HG03565 (cell line): ENCODE results near the gene NOL3.
A peak's percentile ranks its signal among the peaks of the same experiment; 100 is the strongest.

Source experiments
- ATAC-seq: cut with Tn5 transposase; IDR thresholded peaks from one replicate; pipeline ENCODE4 v1.9.1; 2021; ENCODE audit warnings: mild to moderate bottlenecking, moderate library complexity; ENCODE audit not compliant: unreplicated experiment

The NOL3 gene

DNA sequence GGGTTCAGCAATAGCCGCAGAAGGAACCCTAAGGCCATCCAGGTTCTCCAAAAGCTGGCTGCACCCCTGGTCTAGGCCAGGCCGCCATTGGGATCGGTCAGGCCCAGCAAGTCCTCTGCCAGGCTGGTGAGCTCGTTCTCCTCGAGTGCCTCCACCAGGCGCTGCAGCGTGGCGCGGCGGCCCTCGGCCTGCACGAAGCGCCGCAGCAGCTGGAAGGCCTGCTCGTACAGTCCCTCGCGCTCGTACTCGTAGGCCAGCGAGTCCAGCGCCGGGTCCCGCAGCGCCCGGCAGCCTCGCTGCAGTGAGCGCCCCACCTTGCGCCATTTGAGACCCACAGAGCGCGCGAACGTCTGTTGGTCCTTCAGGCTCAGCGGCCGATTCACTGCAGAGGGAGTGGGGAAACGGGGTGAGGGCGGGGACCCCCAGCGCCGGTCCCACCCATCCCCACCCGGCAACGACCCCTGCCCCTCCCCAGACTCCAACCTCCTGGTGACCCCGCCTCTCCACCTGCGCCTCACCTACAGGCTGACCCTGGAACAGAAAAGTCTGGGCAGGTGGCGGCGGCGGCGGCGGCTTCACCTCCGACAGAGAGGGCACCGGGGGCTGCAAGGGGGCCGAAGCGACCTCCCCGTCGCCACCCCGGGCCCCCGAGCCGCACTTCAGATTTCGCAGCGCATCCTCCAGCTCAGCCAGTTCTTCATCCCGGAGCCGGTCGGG lies 15.6 kb upstream of the NOL3 start:
- no peak for ATAC-seq

DNA sequence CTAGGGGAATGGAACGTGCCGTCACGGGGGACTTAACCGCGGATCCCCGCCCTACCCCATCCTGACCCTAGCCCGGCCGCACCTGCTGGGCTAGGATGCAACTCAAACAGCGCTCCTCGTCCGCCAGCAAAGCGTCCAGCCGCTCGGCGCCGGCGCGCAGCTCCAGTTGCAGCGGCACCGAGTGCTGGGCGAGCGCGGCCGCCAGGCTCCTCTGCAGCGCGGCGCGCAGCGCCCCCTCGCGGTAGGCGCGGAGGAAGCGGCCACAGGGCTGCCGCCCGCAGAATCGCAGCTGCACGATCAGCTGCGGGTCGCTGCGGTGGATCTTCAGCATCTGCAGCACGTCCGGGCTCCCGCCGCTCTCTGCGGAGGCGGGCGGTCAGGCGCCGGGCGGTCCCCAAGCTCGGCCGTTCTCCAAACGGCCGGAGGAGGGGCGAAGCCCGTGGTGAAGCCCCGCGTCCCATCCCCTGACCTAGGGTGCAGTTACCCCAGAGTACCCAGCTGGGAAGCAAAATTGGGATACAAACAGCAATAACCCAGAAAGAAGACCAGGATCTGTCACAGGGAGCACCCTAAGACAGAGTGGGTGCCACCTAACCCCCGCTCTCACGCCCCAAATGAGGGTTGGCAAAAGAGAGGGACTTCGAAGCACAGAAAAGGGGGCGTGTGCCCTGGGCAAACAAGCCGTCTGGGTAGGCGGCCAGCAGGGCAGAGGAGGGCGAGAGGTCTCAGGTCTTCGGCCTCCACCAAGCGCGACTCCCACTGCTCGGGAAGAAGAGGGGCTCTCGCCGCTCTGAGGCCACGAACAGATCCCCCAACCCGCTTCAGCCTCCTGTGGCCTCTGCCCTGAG lies 14.8 kb upstream of the NOL3 start:
- peak; percentile 28 for ATAC-seq

DNA sequence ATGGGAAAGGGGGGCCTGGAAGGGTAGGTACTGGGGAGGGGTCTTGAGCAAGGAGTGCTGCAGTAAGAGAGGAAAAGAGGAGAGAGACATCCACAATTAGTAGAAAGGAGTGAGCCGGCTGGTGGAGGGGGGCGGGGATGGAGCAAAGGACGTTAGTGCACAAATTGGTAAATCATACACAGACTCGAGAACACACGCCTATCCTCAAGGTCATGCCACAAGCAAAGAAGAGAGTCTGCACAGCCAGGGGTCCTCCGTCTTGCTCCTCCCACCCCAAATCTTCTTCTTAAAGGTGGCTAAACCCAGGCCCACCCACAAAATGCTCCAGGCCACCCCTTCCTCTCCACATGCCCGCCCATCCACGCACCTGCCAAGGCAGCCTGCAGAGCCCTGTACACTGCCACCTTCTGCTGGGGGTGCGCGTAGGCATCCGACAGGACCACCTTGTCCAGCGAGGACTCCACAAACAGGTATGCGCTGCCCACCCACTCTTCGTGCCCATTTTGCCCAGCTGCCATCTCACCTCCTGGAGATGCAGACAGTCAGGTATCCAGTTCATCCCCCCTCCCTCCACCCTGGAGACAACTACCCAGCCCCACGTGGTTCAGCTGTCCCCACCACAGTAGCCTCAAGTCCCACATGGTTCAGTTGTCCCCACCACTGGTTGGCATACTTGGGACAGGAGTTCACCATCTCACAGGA lies 14.0 kb upstream of the NOL3 start:
- ATAC-seq: no peak

DNA sequence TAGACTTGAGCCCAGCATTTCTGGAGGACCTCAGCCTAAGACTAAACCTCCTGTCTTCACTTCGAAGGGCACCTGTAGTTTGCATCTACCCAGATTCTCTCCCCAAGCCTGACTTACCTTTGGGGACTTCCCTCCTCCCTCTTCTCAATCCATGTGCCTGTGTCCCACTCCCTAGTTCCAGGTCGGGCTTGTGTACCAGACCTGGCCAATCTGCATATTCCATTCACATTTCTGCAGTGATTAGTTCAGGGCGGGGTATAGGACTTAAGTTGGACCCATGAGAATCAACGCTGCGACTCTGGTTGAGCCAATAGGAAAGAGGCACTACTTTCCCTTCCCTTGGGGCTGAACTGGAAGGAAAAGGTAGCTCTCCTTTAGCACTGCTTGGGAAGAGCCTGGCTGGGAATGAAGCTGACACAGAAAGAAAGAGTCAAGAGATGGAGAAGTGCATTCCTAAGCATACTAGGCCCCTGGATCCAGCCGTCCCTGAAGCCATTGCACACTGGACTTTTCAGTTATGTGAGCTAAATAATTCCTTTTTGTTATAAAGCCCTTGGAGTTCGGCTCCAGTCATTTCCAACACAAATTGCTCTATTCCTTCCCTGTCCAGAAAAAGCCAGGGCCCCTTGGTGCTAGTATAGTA lies 13.1 kb upstream of the NOL3 start:
- no peak for ATAC-seq

DNA sequence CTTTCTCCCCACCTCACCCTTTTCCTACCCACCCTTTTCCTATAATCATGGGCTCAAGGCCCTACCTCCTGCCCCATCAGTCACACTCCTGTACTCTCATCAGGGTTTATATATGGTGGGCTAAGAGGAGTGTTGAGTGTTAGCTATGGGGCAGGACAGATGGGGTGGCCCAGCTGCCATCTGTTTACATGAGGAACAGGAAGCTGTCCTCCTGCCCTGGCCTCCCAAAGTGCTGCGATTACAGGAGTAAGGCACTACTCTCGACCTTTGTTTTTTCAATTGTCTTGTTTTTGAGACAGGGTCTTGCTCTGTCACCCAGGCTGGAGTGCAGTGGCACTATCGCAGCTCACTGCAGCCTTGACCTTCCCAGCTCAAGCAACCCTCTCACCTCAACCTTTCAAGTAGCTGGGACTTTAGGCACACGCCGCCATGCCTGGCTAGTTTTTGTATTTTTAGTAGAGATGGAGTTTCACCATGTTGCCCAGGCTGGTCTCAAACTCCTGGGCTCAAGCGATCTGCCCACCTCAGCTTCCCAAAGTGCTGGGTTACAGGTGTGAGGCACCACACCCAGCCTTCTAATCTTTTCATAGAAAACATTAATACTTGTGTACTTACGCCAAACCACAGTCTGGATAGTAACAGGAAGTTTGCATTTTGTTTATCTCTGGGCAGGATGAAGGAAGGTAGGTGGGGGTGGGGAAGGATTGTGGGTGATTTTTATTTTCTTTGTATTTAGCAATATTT lies 12.3 kb upstream of the NOL3 start:
- ATAC-seq: no peak

DNA sequence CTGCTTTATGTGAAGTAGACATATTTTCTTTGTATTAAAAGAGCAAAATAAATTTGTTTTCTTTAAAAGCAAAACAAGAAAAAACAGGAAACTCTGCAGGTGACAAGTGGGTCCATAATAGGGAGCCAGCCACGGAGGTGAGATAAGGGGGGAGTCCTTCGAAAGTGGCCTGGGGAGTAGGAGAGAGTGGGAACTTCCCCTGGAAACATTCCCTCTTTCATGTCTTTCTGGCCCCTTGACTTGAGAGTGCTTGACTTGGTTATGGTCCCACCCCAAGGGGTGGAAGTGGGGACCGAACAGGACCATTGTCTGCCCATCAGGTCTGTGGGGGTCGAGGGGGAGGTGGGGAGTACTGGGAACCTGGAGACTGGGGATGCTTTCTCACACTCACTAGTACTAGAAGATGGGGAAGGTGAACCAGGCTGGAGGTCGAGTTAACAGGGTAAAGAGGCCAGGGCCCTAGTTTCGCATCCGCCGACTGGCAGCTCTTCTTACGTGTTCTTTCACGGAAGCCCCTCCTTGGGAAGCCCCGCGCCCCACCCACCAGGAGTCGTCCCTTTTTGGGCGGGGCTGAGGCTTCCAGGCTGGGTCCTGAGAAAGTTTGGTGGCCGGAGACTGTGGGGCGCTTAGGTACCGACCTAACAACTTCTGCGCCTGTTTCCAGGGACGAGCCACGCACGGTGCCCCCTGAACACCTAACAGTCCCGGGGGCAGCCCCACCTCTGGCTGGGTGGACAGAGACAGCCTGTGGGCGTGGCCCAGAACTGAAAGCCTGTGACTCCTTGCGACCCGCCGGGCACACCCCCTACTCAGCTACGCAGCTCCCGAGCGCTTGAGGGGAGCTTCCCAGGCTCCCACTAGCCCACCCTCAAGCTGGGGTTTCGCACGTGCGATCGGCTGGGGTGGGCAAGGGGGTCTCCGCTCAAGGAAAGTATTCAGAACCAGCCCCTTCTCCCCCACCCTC lies 11.4 kb upstream of the NOL3 start:
- peak; percentile 19 for ATAC-seq

DNA sequence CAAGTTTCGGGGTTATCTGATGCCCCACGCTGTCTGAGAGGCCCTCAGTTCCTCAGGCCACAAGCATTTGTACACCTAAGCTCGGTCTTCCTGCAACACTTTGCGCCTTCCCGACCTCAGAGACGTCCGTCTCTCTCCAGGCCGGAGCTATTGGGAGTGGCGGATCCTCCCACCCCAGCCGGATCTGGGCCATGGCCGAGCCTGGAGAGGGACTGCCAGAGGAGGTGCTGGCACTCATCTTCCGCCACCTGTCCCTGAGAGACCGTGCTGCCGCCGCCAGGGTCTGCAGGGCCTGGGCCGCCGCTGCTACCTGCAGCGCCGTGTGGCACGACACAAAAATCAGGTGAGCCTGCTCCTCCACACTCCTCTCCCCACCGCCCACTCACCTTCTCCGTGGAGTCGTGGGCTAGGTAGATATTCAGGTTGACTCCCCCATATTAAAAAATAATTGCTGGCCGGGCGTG lies 8.7 kb upstream of the NOL3 start:
- ATAC-seq: no peak

DNA sequence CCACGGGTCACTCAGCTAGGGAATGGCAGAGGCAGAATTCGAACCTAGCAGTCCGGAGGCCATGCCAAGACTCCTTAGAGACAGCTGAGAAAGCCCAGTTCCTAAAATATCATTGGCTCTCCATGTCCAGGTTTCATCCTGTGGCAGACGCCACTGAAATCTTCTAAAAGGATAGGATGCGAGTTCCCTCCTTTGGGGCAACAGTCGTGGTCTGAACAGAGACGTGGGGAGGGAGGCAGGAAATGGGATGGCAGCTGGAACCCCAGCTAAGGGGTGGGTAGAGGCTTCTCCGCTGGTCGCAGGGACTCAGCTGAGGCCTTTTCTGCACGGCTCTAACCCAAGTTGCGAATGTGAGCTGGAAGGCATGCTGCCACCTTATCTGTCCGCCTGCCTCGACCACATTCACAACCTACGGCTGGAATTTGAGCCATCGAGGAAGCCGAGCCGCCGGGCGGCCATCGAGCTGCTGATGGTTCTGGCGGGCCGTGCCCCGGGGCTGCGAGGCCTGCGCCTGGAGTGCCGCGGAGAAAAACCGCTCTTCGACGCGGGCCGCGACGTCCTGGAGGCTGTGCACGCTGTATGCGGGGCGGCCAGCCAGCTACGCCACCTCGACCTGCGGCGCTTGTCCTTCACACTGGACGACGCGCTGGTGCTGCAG lies 7.7 kb upstream of the NOL3 start:
- ATAC-seq: no peak

DNA sequence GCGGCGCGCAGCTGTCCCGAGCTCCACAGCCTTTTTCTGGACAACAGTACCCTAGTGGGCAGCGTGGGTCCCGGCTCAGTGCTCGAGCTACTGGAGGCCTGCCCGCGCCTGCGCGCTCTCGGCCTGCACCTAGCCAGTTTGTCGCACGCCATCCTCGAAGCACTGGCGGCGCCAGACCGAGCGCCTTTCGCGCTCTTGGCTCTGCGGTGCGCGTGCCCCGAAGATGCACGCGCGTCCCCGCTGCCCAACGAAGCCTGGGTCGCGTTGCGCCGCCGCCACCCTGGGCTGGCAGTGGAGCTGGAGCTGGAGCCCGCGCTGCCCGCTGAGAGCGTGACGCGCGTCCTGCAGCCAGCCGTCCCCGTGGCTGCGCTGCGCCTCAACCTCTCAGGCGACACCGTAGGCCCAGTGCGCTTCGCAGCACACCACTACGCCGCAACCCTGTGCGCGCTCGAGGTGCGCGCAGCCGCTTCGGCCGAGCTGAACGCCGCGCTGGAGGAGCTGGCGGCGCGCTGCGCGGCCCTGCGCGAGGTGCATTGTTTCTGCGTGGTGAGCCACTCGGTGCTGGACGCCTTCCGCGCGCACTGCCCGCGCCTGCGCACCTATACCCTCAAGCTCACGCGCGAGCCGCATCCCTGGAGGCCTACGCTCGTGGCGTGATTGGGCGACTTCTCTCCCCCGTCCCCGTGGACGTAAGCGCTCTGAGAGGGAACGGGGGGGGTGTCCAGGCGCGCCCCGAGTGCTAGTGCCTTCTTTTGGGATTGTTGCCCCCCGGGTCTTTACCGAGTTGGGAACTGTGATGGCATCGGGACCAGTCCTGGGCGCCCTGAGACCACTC lies 7.0 kb upstream of the NOL3 start:
- no peak for ATAC-seq

DNA sequence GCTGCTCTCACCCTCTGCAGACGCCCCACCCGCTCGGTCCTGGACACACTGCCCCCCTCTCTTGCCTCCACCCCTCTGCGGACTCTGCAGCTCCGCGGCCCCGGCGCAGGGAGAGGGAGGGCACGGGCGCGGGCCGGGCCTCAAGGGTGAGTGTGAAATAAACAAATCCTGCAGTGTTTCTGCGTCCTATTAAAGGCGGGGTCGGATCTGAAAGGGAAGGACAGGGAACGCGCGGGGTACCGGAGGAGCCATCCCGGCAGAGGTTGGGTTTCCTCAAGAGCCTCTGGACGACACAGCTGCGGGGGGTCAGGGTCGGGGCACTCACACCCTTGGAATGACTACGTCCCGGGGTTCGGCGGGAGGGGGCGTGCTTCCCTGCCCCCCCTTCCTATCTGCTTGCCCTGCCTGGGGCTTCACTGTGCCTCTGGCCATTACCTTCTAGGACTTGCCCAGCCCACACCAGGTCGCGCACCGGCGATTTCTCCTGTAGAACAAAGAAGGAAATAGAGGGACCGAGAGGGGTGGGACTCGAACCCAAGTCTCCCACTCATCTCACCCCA lies 6.3 kb upstream of the NOL3 start:
- no peak for ATAC-seq

DNA sequence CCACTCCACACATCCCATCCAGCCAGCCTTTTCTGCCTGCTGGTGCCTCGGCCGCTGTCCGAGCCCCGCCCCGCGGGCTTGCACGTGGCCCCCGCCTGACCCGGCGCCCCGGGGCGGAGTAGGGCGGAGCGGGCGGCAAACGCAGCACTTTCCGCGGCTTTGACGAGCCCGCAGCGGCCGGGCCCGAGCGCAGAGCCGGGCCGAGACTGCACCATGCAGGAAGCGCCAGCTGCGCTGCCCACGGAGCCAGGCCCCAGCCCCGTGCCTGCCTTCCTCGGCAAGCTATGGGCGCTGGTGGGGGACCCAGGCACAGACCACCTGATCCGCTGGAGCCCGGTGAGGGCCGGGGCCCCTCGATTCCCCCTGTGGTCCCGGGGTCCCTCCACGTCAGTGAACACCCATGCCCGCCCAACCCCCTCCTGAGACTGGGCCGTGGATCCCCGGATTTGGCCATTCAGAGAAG lies 5.7 kb upstream of the NOL3 start, which contains the start of gene HSF4:
Gene HSF4 (plus strand): TSS at position 147 of the 463 bp plus-strand sequence. CDS start 67 bp downstream, at position 214.
- no peak for ATAC-seq

DNA sequence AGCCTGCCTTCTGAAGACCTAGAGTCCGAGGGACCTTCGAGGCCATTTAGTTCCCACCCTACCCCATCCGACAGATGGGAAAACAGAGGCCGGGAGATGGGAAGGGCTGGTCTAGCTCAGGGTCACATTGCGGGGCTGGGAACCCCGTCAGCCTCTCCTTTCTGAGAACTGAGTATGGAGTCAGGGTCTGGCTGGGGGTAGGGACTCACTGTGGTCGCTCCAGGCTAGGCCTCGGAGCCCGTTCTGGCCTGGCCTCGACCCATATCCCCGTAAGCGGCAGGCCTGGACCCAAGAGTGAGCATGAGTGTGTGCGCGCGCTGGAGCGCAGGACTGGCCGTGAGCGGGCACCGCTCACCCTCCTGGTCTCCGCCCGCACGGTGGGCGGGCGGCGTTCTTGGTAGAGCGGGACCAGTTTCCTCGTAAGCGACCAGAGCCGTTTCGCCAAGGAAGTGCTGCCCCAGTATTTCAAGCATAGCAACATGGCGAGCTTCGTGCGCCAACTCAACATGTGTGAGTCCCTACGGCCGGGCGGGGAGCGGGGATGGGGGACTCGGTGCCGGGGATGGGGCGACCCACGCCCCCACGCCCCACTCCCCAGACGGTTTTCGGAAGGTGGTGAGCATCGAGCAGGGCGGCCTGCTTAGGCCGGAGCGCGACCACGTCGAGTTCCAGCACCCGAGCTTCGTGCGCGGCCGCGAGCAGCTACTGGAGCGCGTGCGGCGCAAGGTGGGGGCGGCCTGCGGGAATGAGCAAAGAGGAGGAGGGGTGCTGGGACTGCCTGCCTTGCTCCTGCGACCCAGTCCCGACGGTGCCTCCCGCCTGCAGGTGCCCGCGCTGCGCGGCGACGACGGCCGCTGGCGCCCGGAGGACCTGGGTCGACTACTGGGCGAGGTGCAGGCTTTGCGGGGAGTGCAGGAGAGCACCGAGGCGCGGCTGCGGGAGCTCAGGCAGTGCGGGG lies 4.9 kb upstream of the NOL3 start:
- ATAC-seq: no peak

DNA sequence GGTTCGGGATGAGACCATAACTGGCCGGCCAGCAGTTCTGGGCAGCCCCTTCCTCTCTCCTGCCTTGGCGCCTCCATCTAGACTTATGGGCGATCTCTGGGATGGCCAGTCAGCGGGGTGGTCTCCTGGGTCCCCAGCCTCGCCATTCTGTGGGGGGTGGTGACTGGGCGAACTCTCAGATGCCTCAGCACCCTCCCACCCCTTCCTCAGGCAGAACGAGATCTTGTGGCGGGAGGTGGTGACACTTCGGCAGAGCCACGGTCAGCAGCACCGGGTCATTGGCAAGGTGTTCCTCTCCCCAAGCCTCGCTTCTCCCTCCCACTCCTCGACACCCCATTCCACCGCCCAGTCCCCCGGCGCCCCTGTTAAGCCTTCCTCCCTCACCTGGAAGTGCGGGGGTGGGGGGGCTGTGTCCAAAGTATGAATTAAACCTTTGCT lies 4.2 kb upstream of the NOL3 start:
- no peak for ATAC-seq

DNA sequence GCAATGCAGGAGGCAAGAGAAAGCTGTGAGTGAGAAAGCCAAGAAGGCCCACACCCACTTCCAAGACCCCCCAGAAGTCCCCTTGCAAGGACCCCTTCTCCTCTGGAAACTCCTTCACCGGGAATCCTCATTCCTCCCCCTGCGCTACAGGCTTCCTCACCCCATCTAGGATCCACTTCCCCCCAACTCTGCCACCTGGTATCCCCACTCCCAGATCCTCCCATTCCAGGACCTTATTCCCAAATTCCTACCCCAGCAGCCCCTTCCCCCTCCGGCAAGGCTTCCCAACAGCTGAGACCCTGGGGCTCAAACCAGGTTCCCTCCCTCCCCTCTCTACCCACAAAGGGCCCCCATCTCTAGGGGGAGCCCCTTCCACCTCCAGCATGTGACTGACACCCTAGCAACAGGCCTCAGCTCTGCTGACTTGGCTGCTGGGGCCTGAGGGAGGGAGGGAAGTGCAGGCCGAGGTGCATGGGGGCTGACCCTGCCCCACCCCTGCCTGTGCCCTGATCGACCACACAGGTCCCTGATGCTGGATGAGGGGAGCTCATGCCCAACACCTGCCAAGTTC lies 3.7 kb upstream of the NOL3 start:
- no peak for ATAC-seq

DNA sequence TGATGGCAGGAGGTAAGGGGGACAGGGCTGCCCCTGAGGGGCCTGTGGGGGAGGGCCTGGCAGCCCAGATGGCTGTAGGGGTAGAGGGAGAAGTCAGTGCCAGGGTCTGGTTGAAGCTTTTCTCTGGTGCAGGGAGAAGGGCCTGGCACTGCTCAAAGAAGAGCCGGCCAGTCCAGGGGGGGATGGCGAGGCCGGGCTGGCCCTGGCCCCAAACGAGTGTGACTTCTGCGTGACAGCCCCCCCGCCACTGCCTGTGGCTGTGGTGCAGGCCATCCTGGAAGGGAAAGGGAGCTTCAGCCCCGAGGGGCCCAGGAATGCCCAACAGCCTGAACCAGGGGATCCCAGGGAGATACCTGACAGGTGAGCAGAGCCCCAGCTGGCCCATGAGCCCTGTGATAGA lies 2.8 kb upstream of the NOL3 start:
- ATAC-seq: no peak

DNA sequence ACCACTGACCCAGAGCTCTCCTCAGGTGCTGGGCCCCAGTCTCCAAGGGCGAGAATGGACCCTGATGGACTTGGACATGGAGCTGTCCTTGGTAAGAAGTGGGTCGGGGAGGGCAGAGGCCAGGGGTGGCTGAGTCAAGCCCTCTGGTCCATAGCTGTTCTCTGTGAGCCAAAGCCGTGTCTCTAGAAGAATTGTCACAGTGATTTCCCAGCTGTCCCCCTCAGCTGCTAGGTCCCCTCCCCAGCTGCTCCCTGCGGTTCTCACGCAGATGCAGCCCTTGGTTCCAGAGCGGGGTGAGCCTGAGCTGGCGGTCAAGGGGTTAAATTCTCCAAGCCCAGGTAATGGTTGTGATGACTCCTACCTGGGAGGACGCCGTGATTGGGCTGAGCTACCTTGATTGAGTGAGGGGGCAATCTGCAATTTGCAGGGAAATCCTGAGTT lies 1.3 kb upstream of the NOL3 start:
- no peak for ATAC-seq
